ENCODE data around the gene TMEM232. TPM values are rescaled to one million over a fixed set of nuclear protein-coding genes. Genes with fewer than 3 reads are reported as not detected.

TMEM232 gene
- total RNA-seq, 1 donor from 2014 or later, result 6.1 TPM

- H3K9me3 Mint-ChIP-seq, result no peaks in the 10 kb centered on the region
- H3K4me3 Mint-ChIP-seq, result no peak overlapping the region
- peaks cover 7% of the 10 kb centered on the region for H3K27me3 Mint-ChIP-seq (ENCODE audit: low read depth)
Measured at GRCh38 chr5:110401881-110402280, 324.6 kb downstream of the TMEM232 start.

GRCh38 chr5:110398951-110399350, 327.5 kb downstream of the TMEM232 start:
- no peak overlapping the region for H3K4me3 Mint-ChIP-seq
- TF ChIP-seq CTCF (conservative IDR thresholded peaks at IDR 0.05), result no peak
- H3K4me1 Mint-ChIP-seq, result peaks cover 19% of the 10 kb centered on the region
- no peaks in the 10 kb centered on the region for H3K36me3 Mint-ChIP-seq (ENCODE audit: low read depth)
- H3K27me3 Mint-ChIP-seq (ENCODE audit: low read depth), result peaks cover 3% of the 10 kb centered on the region
- H3K9me3 Mint-ChIP-seq, result peaks cover 3% of the 10 kb centered on the region
- no peak overlapping the region for H3K27ac Mint-ChIP-seq (ENCODE audit: unreplicated experiment)
- DNase-seq (ENCODE audit: low read depth, low spot score), result no peak

More at GRCh38 chr5:110401881-110402280, 324.6 kb downstream of the TMEM232 start:
- H3K4me1 Mint-ChIP-seq, result peaks cover 19% of the 10 kb centered on the region
- no peak for TF ChIP-seq CTCF (conservative IDR thresholded peaks at IDR 0.05)
- no peaks in the 10 kb centered on the region for H3K36me3 Mint-ChIP-seq (ENCODE audit: low read depth)
- no peak overlapping the region for H3K27ac Mint-ChIP-seq (ENCODE audit: unreplicated experiment)
- DNase-seq (ENCODE audit: low read depth, low spot score), result no peak

- no peak for DNase-seq (ENCODE audit: low read depth, low spot score)
- Mint-ChIP-seq H3K4me1 (peaks cover 7% of the 10 kb centered on the region), H3K4me3 (no peak overlapping the region), H3K27ac (ENCODE audit: unreplicated experiment) (no peak overlapping the region), H3K36me3 (ENCODE audit: low read depth) (no peaks in the 10 kb centered on the region), H3K9me3 (peaks cover 3% of the 10 kb centered on the region), H3K27me3 (ENCODE audit: low read depth) (no peaks in the 10 kb centered on the region)
- no peak for TF ChIP-seq CTCF (conservative IDR thresholded peaks at IDR 0.05)
Measured at GRCh38 chr5:110397281-110397680, 329.2 kb downstream of the TMEM232 start.

GRCh38 chr5:110386782-110387181, 339.7 kb downstream of the TMEM232 start:
- H3K4me1 Mint-ChIP-seq, result peaks cover 5% of the 10 kb centered on the region
- no peak overlapping the region for H3K4me3 Mint-ChIP-seq
- DNase-seq (ENCODE audit: low read depth, low spot score), result no peak
- no peaks in the 10 kb centered on the region for H3K36me3 Mint-ChIP-seq (ENCODE audit: low read depth)
- no peaks in the 10 kb centered on the region for H3K27me3 Mint-ChIP-seq (ENCODE audit: low read depth)
- no peak overlapping the region for H3K27ac Mint-ChIP-seq (ENCODE audit: unreplicated experiment)
- peaks cover 5% of the 10 kb centered on the region for H3K9me3 Mint-ChIP-seq
- TF ChIP-seq CTCF (conservative IDR thresholded peaks at IDR 0.05), result no peak

- no peak overlapping the region for H3K27ac Mint-ChIP-seq (ENCODE audit: unreplicated experiment)
- no peaks in the 10 kb centered on the region for H3K36me3 Mint-ChIP-seq (ENCODE audit: low read depth)
- H3K27me3 Mint-ChIP-seq (ENCODE audit: low read depth), result no peaks in the 10 kb centered on the region
- no peaks in the 10 kb centered on the region for H3K4me1 Mint-ChIP-seq
- TF ChIP-seq CTCF (conservative IDR thresholded peaks at IDR 0.05), result no peak
- no peak overlapping the region for H3K4me3 Mint-ChIP-seq
- H3K9me3 Mint-ChIP-seq, result peaks cover 5% of the 10 kb centered on the region
- no peak for DNase-seq (ENCODE audit: low read depth, low spot score)
Measured at GRCh38 chr5:110383231-110383630, 343.2 kb downstream of the TMEM232 start.

GRCh38 chr5:110377943-110378342, 348.5 kb downstream of the TMEM232 start:
- Mint-ChIP-seq H3K4me1 (peaks cover 18% of the 10 kb centered on the region), H3K9me3 (peaks cover under 1% of the 10 kb centered on the region), H3K27ac (ENCODE audit: unreplicated experiment) (no peak overlapping the region), H3K36me3 (ENCODE audit: low read depth) (no peaks in the 10 kb centered on the region), H3K4me3 (no peak overlapping the region), H3K27me3 (ENCODE audit: low read depth) (no peaks in the 10 kb centered on the region)
- no peak for DNase-seq (ENCODE audit: low read depth, low spot score)
- no peak for TF ChIP-seq CTCF (conservative IDR thresholded peaks at IDR 0.05)

All from neural crest cell (in vitro differentiated cells).